AG04450 (cell line): ENCODE results near the gene KIFC3. TPM values are rescaled to one million over a fixed set of nuclear protein-coding genes. Genes with fewer than 3 reads are reported as not detected.
"Not testable (repeated sequence)": the region's sequence is repeated elsewhere in the genome, so short reads cannot be mapped to it uniquely, and the experiment has no call there.

Experiments used
- CTCF ChIA-PET: fragments of 300-600, 350-600 bp; formaldehyde crosslinking; extraction: SDS; loops from one replicate; lab custom pipeline; 2022; ENCODE audit warnings: antibody characterized with exemption, inconsistent platforms; lab: Charles Lee
- POLR2A ChIA-PET: fragments of 350-600 bp; formaldehyde crosslinking; extraction: SDS; loops from one replicate; lab custom pipeline; 2021; ENCODE audit warnings: antibody characterized with exemption, inconsistent platforms; lab: Yijun Ruan, JAX
- DNase-seq: peaks from one replicate; pipeline ENCODE4 v3.0.0-alpha.2; 2011; ENCODE audit warnings: low read depth, low spot score
- H3K27ac ChIP-seq: one replicate; pipeline ENCODE4 v1.5.1; 2012; ENCODE audit warnings: low read depth, low read length, control low read depth
- H3K27me3 ChIP-seq: one replicate; pipeline ENCODE4 v1.6.0; 2012; ENCODE audit warnings: low read length; ENCODE audit not compliant: control insufficient read depth, insufficient read depth
- H3K4me3 ChIP-seq: 2 replicates; pipeline ENCODE4 v1.5.1; 2011; ENCODE audit warnings: mild to moderate bottlenecking, low read depth, low read length, control low read depth
- H3K9me3 ChIP-seq: 2 replicates; pipeline ENCODE4 v1.5.1; 2012; ENCODE audit warnings: low read length; ENCODE audit not compliant: control insufficient read depth, insufficient read depth
- polyA plus RNA-seq: library from polyadenylated mRNA; depleted of rRNA; stranded (reverse); fragments of >200 nt; gene quantifications from 2 replicates; pipeline ENCODE4 v1.2.3, GENCODE V29; 2011
- TF ChIP-seq, protein P1 (sequence below): IDR thresholded peaks from 2 replicates; pipeline ENCODE4 v1.5.1; 2011; ENCODE audit warnings: low read depth, low read length, control low read depth, inconsistent platforms

Gene KIFC3
- polyA plus RNA-seq, 1 experiment, result 24.4 TPM

DNA sequence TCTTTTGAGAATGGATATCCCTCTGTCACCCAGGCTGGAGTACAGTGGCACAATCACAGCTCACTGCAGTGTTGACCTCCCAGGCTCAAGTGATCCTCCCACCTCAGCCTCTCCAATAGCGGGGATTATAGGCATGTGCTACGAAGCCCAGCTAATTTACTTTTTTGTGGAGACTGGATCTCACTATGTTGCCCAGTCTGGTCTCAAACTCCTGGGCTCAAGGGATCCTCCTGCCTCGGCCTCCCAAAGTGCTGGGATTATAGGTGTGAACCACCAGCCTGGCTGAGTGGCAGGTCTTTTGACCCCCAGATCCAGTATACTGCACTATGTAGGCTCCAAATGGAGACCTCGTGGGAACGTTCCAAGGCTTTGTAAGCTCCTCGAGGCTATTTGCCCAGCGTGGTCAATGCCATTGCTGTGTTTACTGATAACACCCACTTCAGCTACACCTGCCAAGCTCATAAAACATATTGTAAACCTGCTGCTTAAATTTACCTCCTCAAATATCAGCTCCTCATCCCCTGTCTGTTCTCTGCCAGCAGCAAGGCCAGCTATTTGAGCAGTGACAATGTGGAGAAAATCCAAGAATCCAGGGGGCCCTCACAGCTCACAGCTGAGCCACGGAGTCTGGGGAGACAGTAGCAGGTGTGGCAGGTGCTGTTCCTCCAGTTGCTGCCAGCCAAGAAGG is 16.2 kb upstream of the KIFC3 start:
- TF ChIP-seq, protein P1, sequence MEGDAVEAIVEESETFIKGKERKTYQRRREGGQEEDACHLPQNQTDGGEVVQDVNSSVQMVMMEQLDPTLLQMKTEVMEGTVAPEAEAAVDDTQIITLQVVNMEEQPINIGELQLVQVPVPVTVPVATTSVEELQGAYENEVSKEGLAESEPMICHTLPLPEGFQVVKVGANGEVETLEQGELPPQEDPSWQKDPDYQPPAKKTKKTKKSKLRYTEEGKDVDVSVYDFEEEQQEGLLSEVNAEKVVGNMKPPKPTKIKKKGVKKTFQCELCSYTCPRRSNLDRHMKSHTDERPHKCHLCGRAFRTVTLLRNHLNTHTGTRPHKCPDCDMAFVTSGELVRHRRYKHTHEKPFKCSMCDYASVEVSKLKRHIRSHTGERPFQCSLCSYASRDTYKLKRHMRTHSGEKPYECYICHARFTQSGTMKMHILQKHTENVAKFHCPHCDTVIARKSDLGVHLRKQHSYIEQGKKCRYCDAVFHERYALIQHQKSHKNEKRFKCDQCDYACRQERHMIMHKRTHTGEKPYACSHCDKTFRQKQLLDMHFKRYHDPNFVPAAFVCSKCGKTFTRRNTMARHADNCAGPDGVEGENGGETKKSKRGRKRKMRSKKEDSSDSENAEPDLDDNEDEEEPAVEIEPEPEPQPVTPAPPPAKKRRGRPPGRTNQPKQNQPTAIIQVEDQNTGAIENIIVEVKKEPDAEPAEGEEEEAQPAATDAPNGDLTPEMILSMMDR, result no peak
- ChIA-PET POLR2A (no interaction called here), CTCF (no interaction called here)

DNA sequence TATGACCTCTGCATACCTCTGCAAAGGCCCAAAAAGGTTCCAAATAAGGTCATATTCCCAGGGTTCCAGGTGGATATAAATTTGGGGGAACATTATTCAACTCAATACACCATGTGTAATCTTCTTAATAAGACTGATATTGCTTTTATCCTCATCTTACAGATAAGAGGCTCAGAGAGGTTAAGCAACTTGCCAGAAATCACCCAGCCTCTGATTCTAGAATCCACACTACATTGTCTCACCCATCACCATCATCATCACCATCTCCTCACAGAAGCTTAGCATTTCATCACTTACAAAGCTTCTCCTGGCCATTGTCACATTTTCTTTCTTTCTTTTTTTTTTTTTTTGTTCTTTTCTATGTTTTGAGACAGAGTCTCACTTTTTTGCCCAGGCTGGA is 15.4 kb upstream of the KIFC3 start:
- no peak for DNase-seq
- Histone ChIP-seq H3K27me3 (peaks cover 3% of the 10 kb centered on the region), H3K27ac (no peak overlapping the region), H3K9me3 (no peaks in the 10 kb centered on the region), H3K4me3 (no peak overlapping the region)
- TF ChIP-seq, protein P1, result no peak
- CTCF ChIA-PET, result no interaction called here
- POLR2A ChIA-PET, result no interaction called here

More for the DNA sequence above, 16.2 kb upstream of the KIFC3 start:
- peaks cover 4% of the 10 kb centered on the region for H3K27me3 ChIP-seq
- no peak overlapping the region for H3K4me3 ChIP-seq
- DNase-seq, result no peak
- H3K9me3 ChIP-seq, result no peaks in the 10 kb centered on the region
- H3K27ac ChIP-seq, result no peak overlapping the region

DNA sequence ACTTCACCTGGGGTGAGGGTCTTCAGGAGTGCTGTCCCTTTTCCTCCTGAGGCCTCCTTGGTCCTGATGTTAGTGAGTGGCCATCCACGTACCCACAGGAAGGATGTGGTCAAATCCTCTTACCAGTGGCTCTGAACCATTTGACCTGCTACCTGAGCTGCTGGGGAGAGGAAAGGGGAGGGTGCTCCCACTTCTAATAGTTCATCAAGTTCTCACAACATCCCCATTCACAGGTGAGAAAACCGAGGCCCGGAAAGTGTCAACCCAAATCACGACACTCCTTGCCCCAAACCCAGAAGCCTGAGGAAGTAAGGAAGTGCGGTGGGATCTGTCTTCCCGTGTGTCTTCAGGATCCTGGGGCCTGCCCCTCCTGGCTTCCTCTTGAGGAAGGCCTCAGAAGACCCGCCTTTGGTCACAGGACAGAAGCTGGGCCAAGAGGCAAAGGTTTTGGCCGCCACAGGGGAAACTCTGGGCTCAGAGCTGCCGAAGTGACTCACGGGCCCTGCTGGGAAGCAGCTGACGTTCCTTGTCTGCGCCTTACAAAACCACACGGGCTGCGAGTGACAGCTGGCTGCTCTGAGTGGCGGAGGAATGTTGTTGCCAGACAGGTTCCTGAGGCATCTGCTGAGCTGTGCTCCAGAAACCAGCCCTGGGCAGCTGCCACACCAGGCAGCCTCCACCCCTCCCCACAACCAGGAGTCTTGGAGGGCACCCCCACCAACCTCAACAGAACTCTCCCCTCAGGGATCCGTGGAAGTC is 13.9 kb upstream of the KIFC3 start:
- TF ChIP-seq, protein P1, result no peak
- DNase-seq, result peak; percentile 71
- POLR2A ChIA-PET, result interaction anchor here (1.1 kb wide), 2 partner anchors 8 to 26 kb away, joined by 3 to 8 read pairs; no protein-coding TSS in a partner anchor
- Histone ChIP-seq H3K27me3 (no peaks in the 10 kb centered on the region), H3K27ac (peak overlapping the region; percentile 65), H3K9me3 (no peaks in the 10 kb centered on the region), H3K4me3 (no peak overlapping the region)
- CTCF ChIA-PET, result no interaction called here

DNA sequence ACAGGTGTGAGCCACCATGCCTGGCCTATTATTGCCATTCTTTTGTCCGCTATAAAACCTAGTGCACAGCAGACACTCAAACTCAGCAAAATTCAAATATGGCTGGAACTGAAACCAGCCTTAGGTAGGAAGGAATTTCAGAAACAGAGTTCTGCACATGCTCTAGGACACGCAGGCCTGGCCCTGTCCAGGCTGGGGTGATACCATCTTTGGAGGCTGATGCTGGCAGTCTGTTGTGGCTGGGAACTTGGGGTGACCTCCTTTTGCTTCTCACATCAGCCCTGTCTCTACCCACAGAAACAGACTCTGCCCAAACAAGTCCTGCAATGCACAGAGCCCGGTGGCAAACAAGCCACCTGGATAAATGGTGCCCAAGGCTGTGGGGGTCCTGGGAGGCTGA is 12.6 kb upstream of the KIFC3 start:
- TF ChIP-seq, protein P1, result no peak
- ChIA-PET POLR2A (no interaction called here), CTCF (interaction anchor here (0.7 kb wide), 1 partner anchor 48 kb away, joined by 3 read pairs; no protein-coding TSS in a partner anchor)

DNA sequence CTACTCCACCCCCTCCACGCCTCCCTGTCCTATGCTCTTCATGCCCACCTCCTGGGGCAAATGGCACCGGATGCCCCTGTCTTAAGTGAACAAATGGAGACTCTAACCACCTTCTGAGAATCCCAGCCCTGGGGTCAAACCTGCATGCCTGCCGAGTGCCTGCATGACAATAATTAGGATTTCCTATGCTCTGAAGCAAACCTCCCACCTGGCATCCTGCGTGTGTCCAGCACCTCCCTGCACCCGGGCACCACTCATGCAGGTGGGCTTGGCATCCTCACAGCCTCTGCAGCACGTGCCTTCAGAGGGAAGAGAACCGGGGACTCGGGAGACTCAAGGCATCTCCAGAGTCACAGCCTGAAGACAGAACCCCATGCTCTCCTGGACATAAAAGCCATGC is 11.2 kb upstream of the KIFC3 start:
- ChIA-PET POLR2A (no interaction called here), CTCF (no interaction called here)
- no peaks in the 10 kb centered on the region for H3K9me3 ChIP-seq
- no peak for DNase-seq
- H3K4me3 ChIP-seq, result no peak overlapping the region
- TF ChIP-seq, protein P1, result no peak
- H3K27me3 ChIP-seq, result no peaks in the 10 kb centered on the region
- H3K27ac ChIP-seq, result no peak overlapping the region

More for the DNA sequence above, 12.6 kb upstream of the KIFC3 start:
- DNase-seq, result no peak
- Histone ChIP-seq H3K27me3 (no peaks in the 10 kb centered on the region), H3K9me3 (no peaks in the 10 kb centered on the region), H3K4me3 (no peak overlapping the region), H3K27ac (no peak overlapping the region)

DNA sequence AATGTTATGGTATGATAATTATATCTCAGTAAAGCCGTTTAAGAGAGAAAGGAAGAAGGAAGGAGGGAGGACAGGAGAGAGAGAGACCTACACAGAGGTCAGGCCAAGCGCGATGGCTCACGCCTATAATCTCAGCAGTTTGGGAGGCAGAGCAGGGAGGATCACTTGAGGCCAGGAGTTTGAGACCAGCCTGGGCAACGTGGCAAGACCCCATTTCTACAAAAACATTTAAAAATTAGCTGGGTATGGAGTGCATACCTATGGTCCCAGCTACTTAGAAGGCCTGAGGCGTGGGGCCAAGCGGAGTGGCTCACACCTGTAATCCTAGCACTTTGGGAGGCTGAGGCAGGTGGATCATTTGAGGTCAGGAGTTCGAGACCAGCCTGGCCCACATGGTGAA is 9.0 kb upstream of the KIFC3 start:
- POLR2A ChIA-PET, result interaction anchor here (0.7 kb wide), 1 partner anchor 55 kb away, joined by 3 read pairs; no protein-coding TSS in a partner anchor
- H3K27me3 ChIP-seq, H3K9me3 ChIP-seq, H3K4me3 ChIP-seq, H3K27ac ChIP-seq, DNase-seq, CTCF ChIA-PET: not testable (repeated sequence)
